Ectodermal cell (in vitro differentiated cells): Measurements from ENCODE around the gene CDC14A.
A peak's percentile ranks its signal among the peaks of the same experiment; 100 is the strongest.
"Not testable (repeated sequence)": the region's sequence is repeated elsewhere in the genome, so short reads cannot be mapped to it uniquely, and the experiment has no call there.

Source experiments
- H3K27ac ChIP-seq: 2 replicates; pipeline ENCODE4 v1.7.0; 2013; ENCODE audit warnings: mild to moderate bottlenecking, low read depth, low read length; ENCODE audit not compliant: insufficient read depth, poor library complexity, severe bottlenecking
- H3K27me3 ChIP-seq: 2 replicates; pipeline ENCODE4 v1.7.0; 2013; ENCODE audit warnings: mild to moderate bottlenecking, low read length; ENCODE audit not compliant: insufficient read depth, control insufficient read depth, poor library complexity, severe bottlenecking
- H3K36me3 ChIP-seq: one replicate; pipeline ENCODE4 v1.7.0; 2013; ENCODE audit warnings: low read length; ENCODE audit not compliant: control insufficient read depth, insufficient read depth
- H3K4me1 ChIP-seq: one replicate; pipeline ENCODE4 v1.7.0; 2013; ENCODE audit warnings: low read length; ENCODE audit not compliant: control insufficient read depth, insufficient read depth
- H3K4me3 ChIP-seq: 2 replicates; pipeline ENCODE4 v1.7.0; 2013; ENCODE audit warnings: low read depth, low read length, control low read depth; ENCODE audit not compliant: insufficient read depth
- H3K9me3 ChIP-seq: 2 replicates; pipeline ENCODE4 v1.7.0; 2013; ENCODE audit warnings: mild to moderate bottlenecking, low read length, moderate library complexity; ENCODE audit not compliant: control insufficient read depth
- WGBS, 2 experiments: methylation state at CpG; one replicate each; pipeline ENCODE4 v1.1.7; 2013; ENCODE audit warnings: missing lambda C conversion rate in 2 of 2; 5-methylcytosine and 5-hydroxymethylcytosine counted together

The CDC14A gene

GRCh38 chr1:100361511-100362089 lies 9.3 kb downstream of the CDC14A start:
- H3K27ac ChIP-seq: peak overlapping the region; percentile 68
- H3K36me3 ChIP-seq: peaks cover 4% of the 10 kb centered on the region
- WGBS, 2 experiments: 47 to 52% methylated on average over 5 of the region's 5 CpGs
- H3K4me1 ChIP-seq: peaks cover 36% of the 10 kb centered on the region
- no peaks in the 10 kb centered on the region for H3K9me3 ChIP-seq
- no peaks in the 10 kb centered on the region for H3K27me3 ChIP-seq
- no peak overlapping the region for H3K4me3 ChIP-seq

- Histone ChIP-seq H3K36me3 (peaks cover 4% of the 10 kb centered on the region), H3K4me1 (peaks cover 28% of the 10 kb centered on the region), H3K9me3 (no peaks in the 10 kb centered on the region), H3K27me3 (no peaks in the 10 kb centered on the region), H3K27ac (peak overlapping the region; percentile 40), H3K4me3 (no peak overlapping the region)
- 83 to 86% methylated on average over 13 to 15 of the region's 16 CpGs for WGBS, 2 experiments
These were observed 10.6 kb downstream of the CDC14A start for GRCh38 chr1:100362821-100363466.

GRCh38 chr1:100363831-100364230 lies 11.5 kb downstream of the CDC14A start:
- no peak overlapping the region for H3K4me3 ChIP-seq
- no peaks in the 10 kb centered on the region for H3K9me3 ChIP-seq
- H3K4me1 ChIP-seq: peaks cover 25% of the 10 kb centered on the region
- WGBS, 2 experiments: 90 to 95% methylated on average over 4 of the region's 4 CpGs
- H3K27me3 ChIP-seq: no peaks in the 10 kb centered on the region
- H3K36me3 ChIP-seq: peaks cover 4% of the 10 kb centered on the region
- H3K27ac ChIP-seq: no peak overlapping the region

- H3K4me3 ChIP-seq: no peak overlapping the region
- 72 to 82% methylated on average over 3 of the region's 3 CpGs for WGBS, 2 experiments
- H3K27me3 ChIP-seq: no peaks in the 10 kb centered on the region
- H3K4me1 ChIP-seq: peaks cover 25% of the 10 kb centered on the region
- no peak overlapping the region for H3K27ac ChIP-seq
- no peaks in the 10 kb centered on the region for H3K9me3 ChIP-seq
- peaks cover 4% of the 10 kb centered on the region for H3K36me3 ChIP-seq
These were observed 12.4 kb downstream of the CDC14A start for GRCh38 chr1:100364697-100365096.

GRCh38 chr1:100366209-100366525 lies 13.9 kb downstream of the CDC14A start:
- H3K9me3 ChIP-seq: no peaks in the 10 kb centered on the region
- H3K4me1 ChIP-seq: peaks cover 24% of the 10 kb centered on the region
- no peak overlapping the region for H3K4me3 ChIP-seq
- no peak overlapping the region for H3K27ac ChIP-seq
- H3K27me3 ChIP-seq: no peaks in the 10 kb centered on the region
- H3K36me3 ChIP-seq: peaks cover 4% of the 10 kb centered on the region
- WGBS, 2 experiments: 100% methylated on average over 1 of the region's 1 CpG; no CpG with 5 or more reads in 1 of the 2 experiments

GRCh38 chr1:100369339-100369738 lies 17.0 kb downstream of the CDC14A start:
- not testable (repeated sequence) for H3K4me3 ChIP-seq, H3K27me3 ChIP-seq, H3K36me3 ChIP-seq, H3K4me1 ChIP-seq, H3K27ac ChIP-seq, H3K9me3 ChIP-seq
- WGBS, 2 experiments: 90 to 92% methylated on average over 4 of the region's 4 CpGs

DNA sequence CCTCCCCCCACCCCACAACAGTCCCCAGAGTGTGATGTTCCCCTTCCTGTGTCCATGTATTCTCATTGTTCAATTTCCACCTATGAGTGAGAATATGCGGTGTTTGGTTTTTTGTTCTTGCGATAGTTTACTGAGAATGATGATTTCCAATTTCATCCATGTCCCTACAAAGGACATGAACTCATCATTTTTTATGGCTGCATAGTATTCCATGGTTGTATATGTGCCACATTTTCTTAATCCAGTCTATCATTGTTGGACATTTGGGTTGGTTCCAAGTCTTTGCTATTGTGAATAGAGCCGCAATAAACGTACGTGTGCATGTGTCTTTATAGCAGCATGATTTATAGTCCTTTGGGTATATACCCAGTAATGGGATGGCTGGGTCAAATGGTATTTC lies 21.6 kb downstream of the CDC14A start:
- H3K36me3 ChIP-seq, H3K27me3 ChIP-seq, H3K4me3 ChIP-seq, H3K27ac ChIP-seq, H3K9me3 ChIP-seq, H3K4me1 ChIP-seq: not testable (repeated sequence)
- WGBS, 2 experiments: 96 to 97% methylated on average over 3 of the region's 5 CpGs

DNA sequence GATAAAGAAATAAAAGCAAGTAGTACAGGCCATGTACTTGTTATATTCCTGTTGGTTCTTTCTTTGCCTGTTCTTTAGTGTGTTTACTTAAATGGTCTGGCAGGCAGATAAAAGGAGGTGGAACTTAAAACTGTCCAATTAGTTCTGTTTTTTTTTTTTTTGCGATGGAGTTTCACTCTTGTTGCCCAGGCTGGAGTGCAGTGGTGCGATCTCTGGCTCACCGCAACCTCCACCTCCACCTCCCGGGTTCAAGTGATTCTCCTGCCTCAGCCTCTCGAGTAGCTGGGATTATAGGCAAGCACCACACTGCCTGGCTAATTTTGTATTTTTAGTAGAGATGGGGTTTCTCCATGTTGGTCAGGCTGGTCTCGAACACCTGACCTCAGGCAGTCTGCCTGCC lies 24.6 kb downstream of the CDC14A start:
- not testable (repeated sequence) for H3K27me3 ChIP-seq, H3K36me3 ChIP-seq, H3K27ac ChIP-seq, H3K4me1 ChIP-seq, H3K4me3 ChIP-seq, H3K9me3 ChIP-seq
- 94 to 96% methylated on average over 6 of the region's 6 CpGs for WGBS, 2 experiments

GRCh38 chr1:100377590-100378361 lies 25.5 kb downstream of the CDC14A start:
- H3K9me3 ChIP-seq: no peaks in the 10 kb centered on the region
- no peaks in the 10 kb centered on the region for H3K27me3 ChIP-seq
- H3K36me3 ChIP-seq: no peaks in the 10 kb centered on the region

DNA sequence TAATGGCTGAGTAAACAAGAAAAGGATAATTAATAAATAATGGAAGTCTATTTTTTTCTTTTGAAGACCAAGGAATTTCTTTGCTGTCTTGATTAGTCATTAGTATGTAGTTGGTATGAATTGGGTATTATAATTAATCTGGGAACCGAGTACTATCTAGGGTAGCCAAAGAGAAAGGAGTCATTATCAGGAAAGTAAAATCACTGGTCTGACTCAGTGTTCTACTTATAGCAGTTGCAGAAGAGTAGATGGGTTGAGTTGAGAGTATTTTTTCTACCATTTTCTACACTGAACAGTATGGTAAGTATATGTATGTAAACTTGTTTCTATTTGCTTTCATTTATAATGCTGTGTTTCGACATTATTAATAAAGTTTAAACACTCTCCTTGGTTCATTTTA lies 26.6 kb downstream of the CDC14A start:
- Histone ChIP-seq H3K4me3 (no peak overlapping the region), H3K27me3 (no peaks in the 10 kb centered on the region), H3K4me1 (no peaks in the 10 kb centered on the region), H3K36me3 (no peaks in the 10 kb centered on the region), H3K9me3 (no peaks in the 10 kb centered on the region), H3K27ac (no peak overlapping the region)
- 97 to 98% methylated on average over 1 to 2 of the region's 2 CpGs for WGBS, 2 experiments

More at GRCh38 chr1:100377590-100378361, 25.5 kb downstream of the CDC14A start:
- Histone ChIP-seq H3K4me1 (no peaks in the 10 kb centered on the region), H3K27ac (no peak overlapping the region), H3K4me3 (no peak overlapping the region)
